Stimulated activated CD8-positive, alpha-beta memory T cell treated with anti-CD3 and anti-CD28 coated beads, Interleukin-12 subunit alpha, Interleukin-12 subunit beta, amount 100 ng/mL, for 4 hours (primary cell): Measurements from ENCODE around the gene KLF11.
"Not testable (repeated sequence)": the region's sequence is repeated elsewhere in the genome, so short reads cannot be mapped to it uniquely, and the experiment has no call there.

Experiments used
- DNase-seq: peaks from one replicate; pipeline ENCODE4 v3.0.0-alpha.2; 2020; ENCODE audit warnings: low read depth

Gene KLF11

DNA sequence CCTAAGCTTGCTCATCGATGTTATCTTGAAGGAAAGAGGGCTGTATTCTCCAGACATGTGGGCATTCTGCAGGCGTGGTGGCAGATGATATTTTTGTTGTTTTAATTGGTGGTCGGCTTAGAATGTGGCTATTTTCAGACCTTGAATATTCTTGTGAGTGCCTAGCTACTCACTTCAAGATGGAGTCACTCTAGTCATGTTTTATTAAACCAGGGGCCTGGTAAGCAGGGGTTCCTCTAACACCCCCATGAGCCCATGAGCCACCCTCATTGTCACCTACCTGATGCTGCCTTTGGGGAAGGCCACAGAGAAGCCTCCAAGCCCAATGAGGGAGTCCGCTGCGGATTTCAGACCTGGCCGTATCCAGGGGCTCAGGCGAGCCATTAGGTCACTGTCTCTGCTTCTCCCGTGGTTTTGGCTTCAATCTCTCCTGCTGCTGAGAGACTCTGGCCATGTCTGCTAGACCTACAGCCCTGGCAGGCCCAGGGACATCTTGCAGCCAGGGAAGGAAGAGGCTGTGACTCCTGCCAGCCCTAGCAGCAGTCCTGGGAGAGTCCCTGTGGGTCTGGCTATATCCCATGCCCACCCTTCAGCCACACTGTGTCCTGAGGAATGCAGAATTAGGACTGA lies 16.3 kb upstream of the KLF11 start:
- DNase-seq, result no peak

DNA sequence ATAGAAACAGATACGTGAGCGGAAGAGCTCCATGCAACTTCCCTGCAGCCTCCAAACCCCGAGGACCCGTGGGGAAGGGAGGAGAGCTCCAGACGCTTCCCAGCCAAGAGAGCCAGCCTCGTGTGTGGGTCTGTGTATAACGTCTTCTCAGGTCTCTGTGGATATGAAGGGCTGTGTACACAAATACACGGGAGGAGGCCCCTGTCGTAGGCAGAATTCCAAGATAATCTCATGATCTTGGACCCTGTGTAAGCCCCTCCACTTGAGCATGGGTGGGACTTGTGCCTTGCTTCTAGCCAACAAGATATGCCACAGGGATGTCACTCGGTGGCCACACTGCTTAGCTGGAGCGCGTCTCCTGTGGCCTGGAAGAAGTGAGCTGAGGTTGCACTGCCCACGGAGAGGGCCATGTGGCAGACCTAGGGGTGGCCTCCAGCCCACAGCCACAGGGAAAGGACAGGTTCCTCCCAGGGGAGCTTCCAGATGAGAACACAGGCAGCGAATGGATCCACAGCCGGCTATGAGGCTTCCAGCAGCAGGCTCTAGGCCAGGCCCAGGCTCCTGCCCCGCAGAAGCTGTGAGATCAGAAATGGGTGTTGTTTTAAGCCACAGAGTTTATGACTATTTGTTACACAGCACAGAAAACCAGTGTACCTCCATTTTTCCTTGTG lies 15.6 kb upstream of the KLF11 start:
- no peak for DNase-seq

DNA sequence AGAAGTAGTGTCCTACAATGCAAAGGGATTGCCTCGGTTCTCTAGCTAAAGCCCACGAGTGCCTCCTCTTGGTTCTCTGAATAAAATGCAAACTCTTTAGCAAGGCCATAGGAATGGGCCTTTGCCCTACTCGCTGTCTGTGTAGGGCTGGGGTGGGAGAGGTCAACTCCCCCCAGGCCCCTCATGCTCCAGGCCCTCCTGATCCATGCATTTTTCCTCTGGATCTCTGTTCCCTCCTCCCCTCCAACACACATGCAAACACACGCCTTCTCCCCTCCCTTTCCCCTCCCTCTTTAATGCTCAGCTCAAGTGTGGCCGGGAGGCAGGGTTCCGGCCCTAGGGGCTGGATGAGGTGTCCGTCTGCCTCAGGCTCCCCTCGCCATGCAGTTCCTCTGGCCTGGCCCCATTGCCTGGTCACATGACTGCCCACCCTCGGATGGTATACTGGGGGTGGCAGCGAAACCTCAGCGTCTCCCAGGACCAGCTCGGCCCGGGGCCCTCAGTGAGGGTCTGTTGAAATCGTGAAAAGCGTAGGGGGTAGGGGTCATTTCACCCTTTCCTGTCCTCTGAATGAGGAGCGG lies 14.9 kb upstream of the KLF11 start:
- DNase-seq, result no peak

DNA sequence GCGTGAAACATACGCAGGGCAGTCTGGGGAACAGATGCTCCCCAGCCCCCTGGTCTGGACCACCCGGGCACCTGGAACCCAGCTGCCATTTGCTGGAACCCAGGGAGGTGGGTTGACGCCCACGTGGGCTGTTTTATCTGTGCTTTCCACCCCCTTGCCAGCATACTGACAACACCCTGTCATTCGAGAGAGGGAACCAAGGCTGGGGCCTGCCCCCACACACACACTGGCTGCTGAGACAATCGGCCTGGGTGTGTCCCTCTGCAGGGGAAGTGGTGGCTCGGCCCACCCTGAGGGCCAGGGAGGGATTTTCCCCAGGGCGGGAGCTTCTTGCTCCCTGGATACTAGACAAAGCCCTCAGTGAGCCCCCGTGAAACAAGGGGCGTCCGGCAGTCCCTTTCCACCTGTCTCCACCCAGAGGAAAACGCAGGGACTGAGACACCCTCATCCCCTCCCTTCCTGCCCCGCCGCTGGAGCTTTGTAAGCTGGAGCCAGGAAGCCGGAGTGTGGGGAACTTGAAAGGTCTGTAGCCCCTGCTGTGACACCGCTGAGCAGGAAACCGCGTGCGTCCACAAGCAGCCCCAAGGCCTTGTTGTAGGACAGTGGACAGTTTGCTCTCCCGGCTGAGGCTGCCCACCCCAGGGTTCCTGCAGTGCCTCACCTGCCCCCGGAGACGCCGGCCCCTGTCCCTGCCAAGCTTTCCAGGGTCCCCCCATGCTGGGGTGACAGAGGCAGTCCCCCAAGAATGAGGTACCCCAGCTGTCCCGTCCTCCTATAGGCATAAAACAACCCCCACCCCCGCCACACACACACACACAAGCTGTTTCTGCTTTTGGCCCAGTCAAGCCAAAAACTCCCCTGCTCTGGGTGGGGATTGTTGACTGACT lies 14.1 kb upstream of the KLF11 start:
- DNase-seq, result peak; percentile 27

DNA sequence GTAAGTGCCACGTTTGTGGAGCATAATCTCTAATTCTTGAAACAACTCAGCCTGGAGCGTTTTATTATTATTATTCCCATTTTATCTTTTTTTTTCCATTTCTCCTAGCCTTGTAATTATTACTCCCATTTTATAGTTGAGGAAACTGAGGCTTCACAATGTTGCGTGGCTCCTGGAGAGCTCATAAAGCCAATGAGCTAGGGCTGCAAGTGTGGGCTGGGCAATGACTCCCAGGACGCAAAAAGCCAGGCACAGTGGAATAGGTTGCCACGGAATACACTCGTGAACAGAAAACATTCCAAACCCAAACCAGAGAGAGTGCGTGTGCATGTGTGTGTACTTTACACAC lies 13.5 kb upstream of the KLF11 start:
- no peak for DNase-seq

DNA sequence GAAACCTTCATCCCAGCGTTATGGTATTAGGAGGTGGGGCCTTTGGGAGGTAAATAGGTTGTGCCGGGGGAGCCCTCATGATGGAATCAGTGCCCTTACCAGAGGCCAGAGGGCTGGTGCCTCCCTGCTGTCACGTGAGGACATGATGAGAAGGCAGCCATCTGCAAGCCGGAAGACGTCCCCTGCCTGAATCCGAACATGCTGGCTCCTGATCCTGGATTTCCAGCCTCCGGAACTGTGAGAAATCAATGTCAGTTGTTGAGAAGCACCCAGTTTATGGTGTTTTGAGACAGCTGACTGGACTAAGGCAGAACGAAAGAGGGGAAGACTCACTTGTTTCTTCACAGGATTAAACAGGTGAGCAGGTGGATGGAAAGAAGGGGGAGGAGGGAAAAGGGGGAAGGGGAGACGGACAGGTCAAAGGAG lies 13.0 kb upstream of the KLF11 start:
- DNase-seq, result no peak

DNA sequence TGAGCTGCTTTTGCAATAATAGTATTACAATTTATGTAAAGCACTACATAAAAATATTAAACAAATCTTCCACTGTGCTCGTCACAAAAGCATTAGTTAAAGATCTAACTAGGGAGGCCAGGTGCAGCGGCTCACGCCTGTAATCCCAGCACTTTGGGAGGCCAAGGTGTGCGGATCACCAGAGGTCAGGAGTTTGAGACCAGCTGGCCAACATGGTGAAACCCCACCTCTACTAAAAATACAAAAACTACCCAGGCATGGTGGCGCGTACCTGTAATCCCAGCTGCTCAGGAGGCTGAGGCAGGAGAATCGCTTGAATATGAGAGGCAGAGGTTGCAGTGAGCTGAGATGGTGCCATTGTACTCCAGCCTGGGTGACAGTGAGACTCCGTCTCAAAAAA lies 12.6 kb upstream of the KLF11 start:
- DNase-seq, result not testable (repeated sequence)

DNA sequence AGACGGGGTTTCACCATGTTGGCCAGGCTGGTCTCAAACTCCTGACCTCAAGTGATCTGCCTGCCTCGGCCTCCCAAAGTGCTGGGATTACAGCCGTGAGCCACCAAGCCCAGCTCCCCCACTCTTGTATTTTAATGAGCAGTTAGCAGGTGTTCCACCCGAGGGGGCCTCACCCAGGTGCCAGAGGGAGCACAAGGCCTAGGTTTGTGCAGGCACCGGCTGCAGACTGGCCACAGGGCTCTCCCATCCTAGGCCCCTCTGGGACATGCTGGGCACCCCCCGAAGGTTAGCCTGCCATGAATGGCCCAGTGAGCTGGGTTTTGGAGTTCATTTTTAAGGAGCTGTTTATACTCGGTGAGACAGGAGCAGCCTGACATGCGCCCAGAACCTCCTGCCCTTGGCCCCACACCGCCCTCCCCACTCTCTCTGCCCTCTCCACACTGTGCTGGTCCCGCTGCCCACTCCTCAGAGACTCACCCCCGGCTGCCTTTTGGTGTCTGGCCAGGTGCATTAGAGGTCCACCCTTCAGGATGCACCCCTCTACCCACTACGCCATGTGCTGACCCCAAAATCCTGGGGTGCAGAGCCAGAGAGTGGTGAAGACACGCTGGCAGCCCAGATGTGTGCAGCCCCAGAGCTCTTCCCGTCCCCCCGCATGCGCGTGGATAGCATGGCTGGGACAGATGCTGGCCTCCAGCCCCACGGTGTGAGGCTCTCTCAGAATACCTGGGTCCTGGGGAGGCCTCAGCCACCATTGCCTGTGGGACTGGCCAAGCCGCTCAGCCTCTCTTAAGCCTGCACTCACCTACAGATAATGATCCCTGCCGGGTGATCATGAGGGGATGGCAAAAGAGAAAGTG lies 11.2 kb upstream of the KLF11 start:
- no peak for DNase-seq

DNA sequence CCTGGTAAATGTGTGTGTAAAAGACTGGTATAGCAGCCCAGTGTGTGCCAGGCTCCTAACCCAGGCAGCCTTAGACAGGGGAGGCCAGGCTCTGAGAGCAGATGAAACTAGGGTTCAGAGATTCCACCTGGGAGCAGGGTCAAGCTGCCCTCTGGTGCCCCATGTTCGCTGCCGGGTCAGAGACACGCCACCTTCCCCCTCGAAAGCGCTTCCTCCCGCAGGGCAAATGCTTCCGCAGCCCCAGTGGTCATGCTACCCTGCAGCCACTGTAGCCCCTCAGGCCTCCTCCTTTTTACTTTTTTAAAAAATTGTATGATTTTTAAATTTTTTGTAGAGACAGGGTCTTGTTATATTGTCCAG lies 10.6 kb upstream of the KLF11 start:
- DNase-seq, result no peak

DNA sequence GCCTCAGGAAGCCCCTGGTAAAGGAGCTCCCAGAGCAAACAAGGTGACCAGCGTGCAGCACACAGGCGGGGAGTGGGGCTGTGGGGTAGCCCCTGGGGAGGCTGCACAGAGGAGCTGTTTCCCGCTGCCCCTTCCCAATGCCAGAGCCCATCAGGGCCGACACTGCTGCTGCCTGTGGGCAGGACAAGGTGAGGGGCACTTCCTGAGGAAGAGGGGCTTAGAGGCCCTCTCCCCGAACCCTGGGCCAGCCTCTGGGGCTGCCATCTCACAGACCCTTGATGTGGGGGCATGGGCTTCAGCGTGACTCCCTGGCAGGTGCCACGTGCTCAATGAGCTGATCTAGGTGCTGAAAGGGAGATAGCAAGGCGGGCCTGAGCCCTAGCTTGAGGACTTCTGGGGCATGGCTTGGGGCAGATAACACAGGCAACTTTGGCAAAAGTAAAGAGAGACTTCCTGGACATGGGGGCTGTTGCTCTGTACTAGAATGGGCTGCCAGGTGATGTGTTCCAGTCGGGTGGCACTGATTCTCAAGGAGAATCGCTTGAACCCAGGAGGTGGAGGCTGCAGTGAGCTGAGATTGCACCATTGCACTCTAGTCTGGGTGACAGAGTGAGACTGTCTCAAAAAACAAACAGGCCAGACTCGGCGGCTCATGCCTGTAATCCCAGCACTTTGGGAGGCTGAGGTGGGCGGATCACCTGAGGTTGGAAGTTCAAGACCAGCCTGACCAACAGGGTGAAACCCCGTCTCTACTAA lies 9.9 kb upstream of the KLF11 start:
- DNase-seq, result no peak

DNA sequence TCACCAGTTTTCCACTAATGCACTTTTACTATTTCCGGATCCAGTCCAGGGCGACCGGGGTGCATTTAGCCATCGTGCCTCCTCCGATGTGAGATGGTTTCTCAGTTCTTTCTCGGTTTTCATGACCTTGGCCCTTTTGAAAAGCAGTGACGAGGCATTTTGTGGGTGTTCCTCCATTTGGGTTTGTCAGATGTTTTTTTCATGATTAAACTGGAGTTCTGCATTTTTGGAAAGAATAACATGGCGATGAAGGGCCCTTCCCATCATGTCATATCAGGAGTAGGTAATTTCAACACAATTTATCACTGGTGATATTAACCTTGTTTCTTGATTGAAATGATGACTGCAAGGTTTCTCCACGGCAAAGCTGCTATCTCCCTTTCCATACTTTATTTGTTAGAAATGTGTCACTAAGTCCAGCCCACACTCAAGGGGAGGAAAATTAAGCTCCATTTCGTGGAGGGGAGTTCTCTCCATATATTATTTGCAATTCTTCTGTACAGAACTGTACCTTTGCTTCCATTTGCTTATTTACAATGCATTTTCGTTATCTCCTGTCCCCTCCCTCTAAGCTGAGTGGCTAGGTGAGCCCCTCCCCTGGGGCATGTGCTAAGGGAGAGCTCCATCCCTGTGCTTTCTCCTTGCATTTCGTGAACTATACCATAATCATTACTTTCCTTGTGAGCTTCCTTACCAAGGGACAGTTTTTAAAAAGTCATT lies 8.9 kb upstream of the KLF11 start:
- DNase-seq, result no peak

DNA sequence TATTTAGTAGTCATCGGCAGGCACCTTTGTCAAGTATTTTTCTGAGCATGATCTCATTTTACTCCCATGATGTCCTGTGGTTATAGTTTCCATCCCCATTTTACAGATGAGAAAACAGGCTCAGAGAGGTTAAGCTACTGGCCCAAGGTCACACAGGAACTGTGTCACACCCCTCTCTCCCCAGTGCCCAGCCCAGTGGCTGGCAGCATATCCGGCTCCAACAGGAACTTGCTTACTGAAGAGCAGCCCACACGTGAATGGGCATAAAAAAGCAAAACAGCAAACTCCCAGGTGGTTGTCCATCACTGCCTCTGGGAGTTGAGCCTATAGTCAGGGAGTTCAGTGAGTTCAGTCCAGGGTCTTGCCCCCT lies 8.3 kb upstream of the KLF11 start:
- no peak for DNase-seq

DNA sequence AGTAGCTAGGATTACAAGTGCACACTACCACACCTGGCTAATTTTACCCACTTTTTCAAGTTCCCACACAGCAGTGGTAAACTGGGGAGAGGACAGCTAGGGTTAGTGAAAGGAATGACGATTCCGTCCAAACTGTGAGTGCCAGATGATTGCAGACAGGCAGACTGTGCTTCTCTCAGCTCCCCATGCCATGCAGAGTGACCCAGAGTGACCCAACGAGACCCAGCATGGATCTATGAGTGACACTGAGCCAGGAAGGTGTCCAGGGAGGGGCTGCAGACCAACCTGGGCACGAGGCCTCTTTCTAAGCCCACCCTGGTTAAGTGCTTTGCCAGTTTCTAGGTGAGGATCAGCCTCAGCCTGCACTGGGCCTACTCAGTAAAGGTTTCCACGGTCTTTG lies 7.7 kb upstream of the KLF11 start:
- DNase-seq, result no peak

DNA sequence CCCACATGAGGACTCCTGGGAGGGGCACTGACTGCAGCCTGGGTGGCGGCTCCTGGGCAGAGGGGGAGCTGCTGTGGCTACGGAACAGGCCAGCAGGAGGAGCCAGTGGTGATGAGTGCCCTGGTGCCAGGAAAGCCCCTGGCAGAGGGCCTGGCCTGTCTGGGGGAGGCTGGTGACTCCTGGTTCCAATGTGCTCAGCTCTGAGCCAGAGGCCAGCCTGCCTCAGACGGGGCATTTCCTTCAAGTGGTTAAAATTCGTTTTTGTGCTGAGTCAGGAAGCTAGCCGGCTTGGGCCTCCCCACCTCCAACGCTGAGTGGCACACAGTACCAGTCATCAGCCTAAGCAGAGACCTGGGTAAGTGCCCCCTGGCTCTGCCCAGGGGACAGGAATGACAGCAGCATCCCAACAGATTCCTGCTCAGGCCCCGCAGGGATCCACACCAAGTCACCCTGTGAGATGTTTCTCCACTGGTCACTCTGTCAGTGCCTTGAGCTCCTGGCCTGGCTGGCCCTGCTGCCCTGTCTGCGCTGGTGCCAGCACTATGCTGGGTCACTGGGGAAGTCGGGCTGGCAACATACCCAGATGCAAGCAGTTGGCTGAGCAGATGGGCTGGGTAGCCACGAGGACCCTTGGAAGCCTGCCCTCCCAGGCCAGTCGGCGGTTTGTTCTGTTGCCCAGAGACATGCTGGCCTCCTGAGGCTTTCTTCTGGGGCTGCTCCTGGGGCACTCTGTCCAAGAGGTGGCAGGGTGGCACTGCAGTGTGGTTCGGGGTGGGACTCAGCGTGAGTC lies 7.1 kb upstream of the KLF11 start:
- DNase-seq, result peak; percentile 28

DNA sequence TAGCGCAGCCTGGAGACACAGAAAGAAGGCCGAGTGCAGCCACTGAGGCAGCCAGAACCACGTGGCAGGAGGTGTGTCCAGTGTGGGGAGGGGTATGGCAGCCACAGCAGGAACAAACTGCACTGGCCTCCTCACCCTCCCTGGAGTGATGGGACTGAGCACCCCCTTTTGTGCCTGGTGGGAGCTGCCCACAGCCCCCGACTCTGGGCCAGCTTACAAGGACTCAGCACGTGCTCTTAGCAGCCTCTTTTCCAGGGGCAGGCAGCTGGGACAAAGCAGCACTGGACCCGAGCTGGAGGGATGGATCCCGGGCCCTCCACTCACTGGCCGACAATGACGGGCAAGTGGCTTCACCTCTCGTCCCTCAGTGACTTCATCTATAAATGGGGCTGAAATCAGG lies 5.2 kb upstream of the KLF11 start:
- no peak for DNase-seq

DNA sequence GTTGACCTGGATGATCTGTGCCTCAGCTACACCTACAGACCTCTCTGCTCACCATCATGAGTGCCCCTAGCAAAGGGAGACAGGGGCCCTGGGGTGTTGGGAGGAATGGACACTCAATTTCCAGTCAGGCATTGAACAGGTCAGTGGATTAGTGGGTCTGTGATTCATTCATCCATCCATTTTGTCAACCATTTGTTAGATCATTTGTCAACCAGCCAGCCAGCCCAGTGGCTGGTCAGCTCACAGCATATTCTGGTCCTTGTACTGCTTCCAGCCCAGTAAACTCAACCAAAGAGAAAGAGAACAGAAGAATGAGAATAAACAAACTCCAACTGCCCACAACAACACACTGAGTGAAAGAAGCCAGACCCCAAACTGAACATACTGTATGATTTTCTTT lies 4.6 kb upstream of the KLF11 start:
- DNase-seq, result no peak

DNA sequence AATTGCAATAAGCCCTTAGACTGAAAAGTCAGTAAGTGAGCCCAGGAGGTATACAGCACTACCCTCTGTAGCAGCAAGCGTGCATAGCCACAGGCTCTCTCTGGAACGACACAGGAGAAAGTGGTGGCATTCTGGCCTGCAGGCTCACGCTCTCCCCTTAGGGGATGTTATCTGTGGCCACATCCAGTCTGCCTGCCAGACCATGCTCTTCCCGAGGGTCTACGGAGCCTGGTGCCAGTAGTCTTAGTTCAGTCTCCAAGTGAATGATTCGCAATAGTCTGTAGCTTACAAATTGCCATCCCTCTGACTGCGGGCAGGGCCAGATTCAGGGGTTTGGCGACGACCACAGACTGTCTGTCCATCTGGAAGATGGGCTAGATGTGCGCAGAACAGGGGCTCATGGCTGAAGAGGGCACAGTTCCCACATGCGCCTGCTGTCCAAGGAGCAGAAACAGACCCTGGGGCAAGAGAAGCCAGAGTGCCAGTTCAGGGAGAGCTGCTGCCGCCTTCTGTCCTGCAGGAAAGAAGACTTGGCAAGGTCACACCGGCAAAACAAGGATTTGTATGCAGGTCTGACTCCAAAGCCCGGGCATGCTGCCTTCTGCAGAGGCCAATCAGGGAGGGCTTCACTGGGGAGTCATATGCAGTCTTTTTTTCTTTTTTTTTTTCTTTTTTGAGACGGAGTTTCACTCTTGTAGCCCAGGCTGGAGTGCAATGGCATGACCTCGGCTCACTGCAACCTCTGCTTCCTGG lies 3.5 kb upstream of the KLF11 start:
- no peak for DNase-seq

DNA sequence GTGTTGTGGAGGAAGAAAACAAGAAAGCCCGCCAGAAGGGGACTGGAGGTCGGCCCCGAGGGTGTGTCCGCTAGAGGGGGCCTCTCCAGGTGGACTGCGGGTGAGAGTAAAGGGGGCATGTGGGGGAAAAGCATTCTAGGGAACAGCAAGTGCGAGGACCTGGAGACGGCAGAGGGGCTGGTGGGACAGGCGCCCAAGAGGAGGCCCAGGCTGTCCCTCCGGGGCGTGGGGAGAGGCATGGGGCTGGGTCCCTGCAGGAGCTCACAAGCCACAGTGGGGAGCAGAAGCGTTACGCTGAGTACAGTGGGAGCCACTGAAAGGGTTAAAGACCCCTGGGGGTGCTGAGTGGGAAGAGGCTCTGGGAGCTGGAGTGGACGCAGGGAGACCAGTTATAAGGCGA lies 1.6 kb upstream of the KLF11 start:
- no peak for DNase-seq
